Measurements from ENCODE around the gene MLLT1. TPM values are rescaled to one million over a fixed set of nuclear protein-coding genes. Genes with fewer than 3 reads are reported as not detected.
"Not testable (repeated sequence)": the region's sequence is repeated elsewhere in the genome, so short reads cannot be mapped to it uniquely, and the experiment has no call there.

Gene MLLT1
- total RNA-seq, 1 donor: 15.9 TPM

GRCh38 chr19:6292006-6292405 is 12.2 kb upstream of the MLLT1 start:
- no peak for TF ChIP-seq CTCF (IDR thresholded peaks at IDR 0.05; ENCODE audit: extremely low read depth, low read depth, low read length)
- DNase-seq (ENCODE audit: insufficient read length, low spot score, missing footprints): no peak
- H3K4me2 ChIP-seq (ENCODE audit: insufficient read depth, low read length): no peak overlapping the region
- H4K20me1 ChIP-seq (ENCODE audit: insufficient read depth, low read length): no peaks in the 10 kb centered on the region
- no peaks in the 10 kb centered on the region for H3K4me1 ChIP-seq (ENCODE audit: insufficient read depth, low read length)
- no peak overlapping the region for H2AFZ ChIP-seq (ENCODE audit: low read length)
- H3K4me3 ChIP-seq (ENCODE audit: insufficient read depth, low read length): no peak overlapping the region
- H3K79me2 ChIP-seq (ENCODE audit: insufficient read depth, low read length): no peaks in the 10 kb centered on the region
- no peaks in the 10 kb centered on the region for H3K36me3 ChIP-seq (ENCODE audit: insufficient read depth, low read length)
- H3K27ac ChIP-seq (ENCODE audit: low read depth, low read length): no peak overlapping the region
- peaks cover 3% of the 10 kb centered on the region for H3K27me3 ChIP-seq (ENCODE audit: insufficient read depth, low read length)
- peaks cover 19% of the 10 kb centered on the region for H3K9me3 ChIP-seq (ENCODE audit: low read depth, low read length)

GRCh38 chr19:6288737-6289136 is 9.0 kb upstream of the MLLT1 start:
- Histone ChIP-seq H4K20me1 (ENCODE audit: insufficient read depth, low read length) (no peaks in the 10 kb centered on the region), H3K9me3 (ENCODE audit: low read depth, low read length) (peaks cover 20% of the 10 kb centered on the region), H2AFZ (ENCODE audit: low read length) (no peak overlapping the region), H3K79me2 (ENCODE audit: insufficient read depth, low read length) (no peaks in the 10 kb centered on the region), H3K27ac (ENCODE audit: low read depth, low read length) (no peak overlapping the region), H3K36me3 (ENCODE audit: insufficient read depth, low read length) (no peaks in the 10 kb centered on the region), H3K4me1 (ENCODE audit: insufficient read depth, low read length) (no peaks in the 10 kb centered on the region), H3K27me3 (ENCODE audit: insufficient read depth, low read length) (no peaks in the 10 kb centered on the region), H3K4me2 (ENCODE audit: insufficient read depth, low read length) (no peak overlapping the region), H3K4me3 (ENCODE audit: insufficient read depth, low read length) (no peak overlapping the region)
- DNase-seq (ENCODE audit: insufficient read length, low spot score, missing footprints): no peak
- no peak for TF ChIP-seq CTCF (IDR thresholded peaks at IDR 0.05; ENCODE audit: extremely low read depth, low read depth, low read length)

- H2AFZ ChIP-seq (ENCODE audit: low read length): no peak overlapping the region
- no peak for DNase-seq (ENCODE audit: insufficient read length, low spot score, missing footprints)
- no peaks in the 10 kb centered on the region for H3K27me3 ChIP-seq (ENCODE audit: insufficient read depth, low read length)
- no peaks in the 10 kb centered on the region for H3K36me3 ChIP-seq (ENCODE audit: insufficient read depth, low read length)
- no peak overlapping the region for H3K4me2 ChIP-seq (ENCODE audit: insufficient read depth, low read length)
- peaks cover 20% of the 10 kb centered on the region for H3K9me3 ChIP-seq (ENCODE audit: low read depth, low read length)
- no peak overlapping the region for H3K27ac ChIP-seq (ENCODE audit: low read depth, low read length)
- H4K20me1 ChIP-seq (ENCODE audit: insufficient read depth, low read length): no peaks in the 10 kb centered on the region
- H3K4me1 ChIP-seq (ENCODE audit: insufficient read depth, low read length): no peaks in the 10 kb centered on the region
- no peaks in the 10 kb centered on the region for H3K79me2 ChIP-seq (ENCODE audit: insufficient read depth, low read length)
- TF ChIP-seq CTCF (IDR thresholded peaks at IDR 0.05; ENCODE audit: extremely low read depth, low read depth, low read length): no peak
- H3K4me3 ChIP-seq (ENCODE audit: insufficient read depth, low read length): no peak overlapping the region
These were observed 7.6 kb upstream of the MLLT1 start for GRCh38 chr19:6287269-6287885.

GRCh38 chr19:6286676-6287075 is 6.9 kb upstream of the MLLT1 start:
- no peak overlapping the region for H2AFZ ChIP-seq (ENCODE audit: low read length)
- TF ChIP-seq CTCF (IDR thresholded peaks at IDR 0.05; ENCODE audit: extremely low read depth, low read depth, low read length): no peak
- no peak for DNase-seq (ENCODE audit: insufficient read length, low spot score, missing footprints)
- no peak overlapping the region for H3K4me3 ChIP-seq (ENCODE audit: insufficient read depth, low read length)
- no peaks in the 10 kb centered on the region for H3K27me3 ChIP-seq (ENCODE audit: insufficient read depth, low read length)
- peaks cover 15% of the 10 kb centered on the region for H3K9me3 ChIP-seq (ENCODE audit: low read depth, low read length)
- H3K4me2 ChIP-seq (ENCODE audit: insufficient read depth, low read length): no peak overlapping the region
- H3K36me3 ChIP-seq (ENCODE audit: insufficient read depth, low read length): no peaks in the 10 kb centered on the region
- no peaks in the 10 kb centered on the region for H3K4me1 ChIP-seq (ENCODE audit: insufficient read depth, low read length)
- H3K79me2 ChIP-seq (ENCODE audit: insufficient read depth, low read length): no peaks in the 10 kb centered on the region
- no peak overlapping the region for H3K27ac ChIP-seq (ENCODE audit: low read depth, low read length)
- H4K20me1 ChIP-seq (ENCODE audit: insufficient read depth, low read length): no peaks in the 10 kb centered on the region

GRCh38 chr19:6282393-6282792 is 2.6 kb upstream of the MLLT1 start:
- H3K4me1 ChIP-seq (ENCODE audit: insufficient read depth, low read length): peaks cover 16% of the 10 kb centered on the region
- not testable (repeated sequence) for H3K9me3 ChIP-seq (ENCODE audit: low read depth, low read length); H3K4me3 ChIP-seq (ENCODE audit: insufficient read depth, low read length); H3K27me3 ChIP-seq (ENCODE audit: insufficient read depth, low read length); H3K4me2 ChIP-seq (ENCODE audit: insufficient read depth, low read length); DNase-seq (ENCODE audit: insufficient read length, low spot score, missing footprints); H4K20me1 ChIP-seq (ENCODE audit: insufficient read depth, low read length); H3K27ac ChIP-seq (ENCODE audit: low read depth, low read length); H2AFZ ChIP-seq (ENCODE audit: low read length); H3K36me3 ChIP-seq (ENCODE audit: insufficient read depth, low read length)
- H3K79me2 ChIP-seq (ENCODE audit: insufficient read depth, low read length): peaks cover 21% of the 10 kb centered on the region

Measured in osteoblast (primary cell).